Ovary (tissue), 9 donors: Measurements from ENCODE around the gene ATP5ME. TPM values are rescaled to one million over a fixed set of nuclear protein-coding genes. Genes with fewer than 3 reads are reported as not detected.

ENCODE experiments used
- DNase-seq, 5 donors: peaks; one replicate each; pipeline ENCODE4 v3.0.0-alpha.2; 2019 to 2020
- H3K27ac ChIP-seq, 2 donors: fragments of 200-600 bp; one replicate each; pipeline versions ENCODE4 v1.5.1 to v1.8.0; 2019 to 2022
- H3K27me3 ChIP-seq: fragments of 200-600 bp; one replicate; pipeline ENCODE4 v1.8.0; 2022
- H3K36me3 ChIP-seq: fragments of 200-600 bp; sonication (generic); one replicate; pipeline ENCODE4 v1.5.1; 2019
- H3K4me1 ChIP-seq: one replicate; pipeline ENCODE4 v1.8.1; 2013; ENCODE audit warnings: mild to moderate bottlenecking, moderate library complexity; ENCODE audit not compliant: insufficient read depth
- H3K4me3 ChIP-seq: fragments of 200-600 bp; sonication (generic); one replicate; pipeline ENCODE4 v1.5.1; 2017
- H3K9me3 ChIP-seq, 2 donors: fragments of 200-600 bp in 1 of 2; sonication (generic) in 1 of 2; one replicate each; pipeline versions ENCODE4 v1.5.1 to v1.8.1; 2013 to 2019; ENCODE audit warnings: mild to moderate bottlenecking in 1 of 2, moderate library complexity in 1 of 2
- EP300 ChIP-seq: sonication (generic); formaldehyde crosslinking; IDR thresholded peaks from one replicate; pipeline ENCODE4 v1.6.1; 2017; ENCODE audit warnings: antibody characterized with exemption
- POLR2A ChIP-seq: fragments of 450-650 bp; IDR thresholded peaks from one replicate; pipeline ENCODE4 v1.6.1; 2017; ENCODE audit warnings: antibody characterized with exemption, mild to moderate bottlenecking, moderate library complexity
- WGBS, 3 donors: extraction: QIAGEN DNeasy Blood & Tissue Kit in 1 of 3; methylation state at CpG; one replicate each; pipeline versions ENCODE4 v1.1.5 to v1.1.7; 2013 to 2017; 5-methylcytosine and 5-hydroxymethylcytosine counted together
- intact Hi-C, 4 donors: fragments of 100-400 bp; cut with DNase I; formaldehyde crosslinking; loops; one replicate each; pipeline versions ENCODE4 v1.11.0 to v1.15.1; 2022 to 2023
- polyA plus RNA-seq, 2 donors: library from polyadenylated mRNA; stranded (reverse); fragments of 200-250 nt in 1 of 2; fragments of 350-450 nt in 1 of 2; fragmentation: Illumina TruSeq in 1 of 2; extraction: RNeasy Lipid Tissue Mini Kit (QIAGEN cat#74804) in 1 of 2; gene quantifications; one replicate each; pipeline ENCODE4 v1.2.3, GENCODE V29; 2013 to 2014
- total RNA-seq, 7 donors: library from RNA; depleted of rRNA in 2 of 7; stranded (reverse); fragments of >200 nt in 2 of 7; fragmentation: NEBNext Ultra II Directional in 3 of 7; extraction: Animal tissue kit (Norgen Biotek cat#: 25700) in 3 of 7; gene quantifications; one replicate each; pipeline versions ENCODE4 v1.1.0 to v1.2.4, GENCODE V29; 2016 to 2023
- TF ChIP-seq, protein P1 (sequence below), 3 donors: fragments of 450-650 bp in 2 of 3; fragments of 200-600 bp in 1 of 3; IDR thresholded peaks; one replicate each; pipeline versions ENCODE4 v1.5.1 to v1.8.0; 2016 to 2022; ENCODE audit warnings: antibody characterized with exemption in 3 of 3, mild to moderate bottlenecking in 1 of 3
- donor health status: DM: no; HTN: no; CAD: no; lungs with moderate emphysema.
- donor health status: DM: no; HTN: no; CAD: no.
- donor health status: Bipolar disorder and iron deficiency.
- donor health status: DM: yes; HTN: yes; CAD: no.
- donor health status: DM: no; HTN: no; CAD: no.
- donor health status: DM: yes; HTN: yes; CAD: no.

The ATP5ME gene
- total and polyA plus RNA-seq, 9 donors = 180 to 359 (median 207) TPM

GRCh38 chr4:687048-687970, 13.2 kb upstream of the ATP5ME start:
- intact Hi-C loops = no loop called here
- TF ChIP-seq, protein P1, sequence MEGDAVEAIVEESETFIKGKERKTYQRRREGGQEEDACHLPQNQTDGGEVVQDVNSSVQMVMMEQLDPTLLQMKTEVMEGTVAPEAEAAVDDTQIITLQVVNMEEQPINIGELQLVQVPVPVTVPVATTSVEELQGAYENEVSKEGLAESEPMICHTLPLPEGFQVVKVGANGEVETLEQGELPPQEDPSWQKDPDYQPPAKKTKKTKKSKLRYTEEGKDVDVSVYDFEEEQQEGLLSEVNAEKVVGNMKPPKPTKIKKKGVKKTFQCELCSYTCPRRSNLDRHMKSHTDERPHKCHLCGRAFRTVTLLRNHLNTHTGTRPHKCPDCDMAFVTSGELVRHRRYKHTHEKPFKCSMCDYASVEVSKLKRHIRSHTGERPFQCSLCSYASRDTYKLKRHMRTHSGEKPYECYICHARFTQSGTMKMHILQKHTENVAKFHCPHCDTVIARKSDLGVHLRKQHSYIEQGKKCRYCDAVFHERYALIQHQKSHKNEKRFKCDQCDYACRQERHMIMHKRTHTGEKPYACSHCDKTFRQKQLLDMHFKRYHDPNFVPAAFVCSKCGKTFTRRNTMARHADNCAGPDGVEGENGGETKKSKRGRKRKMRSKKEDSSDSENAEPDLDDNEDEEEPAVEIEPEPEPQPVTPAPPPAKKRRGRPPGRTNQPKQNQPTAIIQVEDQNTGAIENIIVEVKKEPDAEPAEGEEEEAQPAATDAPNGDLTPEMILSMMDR (IDR thresholded peaks at IDR 0.05) = no peak
- no peak for TF ChIP-seq POLR2A
- no peak for TF ChIP-seq EP300
- Histone ChIP-seq H3K4me1 (no peaks in the 10 kb centered on the region), H3K36me3 (no peaks in the 10 kb centered on the region), H3K27me3 (no peaks in the 10 kb centered on the region), H3K4me3 (no peak overlapping the region), H3K9me3 (no peaks in the 10 kb centered on the region), H3K27ac (no peak overlapping the region)
- DNase-seq = peak in 3 of 5 donors; percentile 40 to 57 (median 44)
- WGBS, 3 donors = 62 to 66% (median 65%) methylated on average over 38 of the region's 38 CpGs

- Histone ChIP-seq H3K9me3 (no peaks in the 10 kb centered on the region), H3K4me1 (no peaks in the 10 kb centered on the region), H3K27ac (no peak overlapping the region), H3K27me3 (no peaks in the 10 kb centered on the region), H3K36me3 (no peaks in the 10 kb centered on the region), H3K4me3 (no peak overlapping the region)
- 89 to 92% (median 90%) methylated on average over 24 to 31 of the region's 31 CpGs for WGBS, 3 donors
- TF ChIP-seq POLR2A = no peak
- no peak for TF ChIP-seq EP300
- TF ChIP-seq, protein P1 (IDR thresholded peaks at IDR 0.05) = no peak
- intact Hi-C loops = no loop called here
- peak in 2 of 5 donors; percentile 16 to 23 for DNase-seq
Observed at GRCh38 chr4:686413-687040, 12.5 kb upstream of the ATP5ME start.

GRCh38 chr4:685679-686412, 11.8 kb upstream of the ATP5ME start:
- intact Hi-C loops = no loop called here
- WGBS, 3 donors = 88 to 94% (median 90%) methylated on average over 36 to 37 of the region's 37 CpGs
- Histone ChIP-seq H3K36me3 (no peaks in the 10 kb centered on the region), H3K4me1 (no peaks in the 10 kb centered on the region), H3K9me3 (no peaks in the 10 kb centered on the region), H3K4me3 (no peak overlapping the region), H3K27me3 (no peaks in the 10 kb centered on the region), H3K27ac (no peak overlapping the region)
- DNase-seq = no peak
- TF ChIP-seq EP300 (no peak), POLR2A (no peak)

GRCh38 chr4:684623-685327, 10.7 kb upstream of the ATP5ME start:
- peak in 1 of 5 donors; percentile 14 for DNase-seq
- Histone ChIP-seq H3K4me1 (no peaks in the 10 kb centered on the region), H3K27ac (no peak overlapping the region), H3K27me3 (no peaks in the 10 kb centered on the region), H3K36me3 (no peaks in the 10 kb centered on the region), H3K4me3 (no peak overlapping the region), H3K9me3 (no peaks in the 10 kb centered on the region)
- intact Hi-C loops = no loop called here
- TF ChIP-seq, protein P1 (IDR thresholded peaks at IDR 0.05) = no peak
- TF ChIP-seq POLR2A = no peak
- no peak for TF ChIP-seq EP300
- WGBS, 3 donors = 64 to 67% (median 65%) methylated on average over 20 to 21 of the region's 21 CpGs
